T47D (cell line): ENCODE results near the gene CHRDL2.
"Not testable (repeated sequence)": the region's sequence is repeated elsewhere in the genome, so short reads cannot be mapped to it uniquely, and the experiment has no call there.

Experiments
- DNase-seq, 2 experiments: peaks; one replicate each; pipeline versions ENCODE4 v3.0.0 to v3.0.0-alpha.2; 2011 to 2012; ENCODE audit warnings: low read depth in 1 of 2, low spot score in 1 of 2
- JUND ChIP-seq: IDR thresholded peaks from 2 replicates; pipeline ENCODE4 v1.6.1; 2012; ENCODE audit warnings: low read depth
- in situ Hi-C: cut with HindIII; loops from 2 replicates; pipeline ENCODE4 v1.10.0; 2016; ENCODE audit warnings: low sequenced_read_pairs, low pct_unique_long_range_greater_than_20kb

The CHRDL2 gene

DNA sequence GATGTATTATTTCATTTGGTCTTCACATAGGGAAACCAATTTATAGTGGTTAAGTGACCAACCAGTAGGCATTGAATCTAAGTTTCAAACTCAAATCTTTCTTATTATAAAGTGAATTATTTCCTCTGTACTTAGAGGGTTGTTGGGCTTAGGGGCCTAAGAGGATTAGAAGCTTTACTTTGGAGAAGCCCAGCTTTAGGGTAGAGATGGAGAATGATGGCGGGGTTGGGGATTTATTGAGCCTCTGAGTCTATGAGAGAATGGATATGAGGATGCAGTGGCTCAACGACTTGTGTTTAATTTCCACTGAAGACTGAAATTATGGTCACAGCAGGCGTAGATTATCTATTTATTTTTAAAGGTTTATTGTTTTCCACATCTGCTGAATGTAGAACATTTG lies 55.5 kb downstream of the CHRDL2 start:
- DNase-seq = no peak
- no peak for TF ChIP-seq JUND
- in situ Hi-C loops = no loop called here

DNA sequence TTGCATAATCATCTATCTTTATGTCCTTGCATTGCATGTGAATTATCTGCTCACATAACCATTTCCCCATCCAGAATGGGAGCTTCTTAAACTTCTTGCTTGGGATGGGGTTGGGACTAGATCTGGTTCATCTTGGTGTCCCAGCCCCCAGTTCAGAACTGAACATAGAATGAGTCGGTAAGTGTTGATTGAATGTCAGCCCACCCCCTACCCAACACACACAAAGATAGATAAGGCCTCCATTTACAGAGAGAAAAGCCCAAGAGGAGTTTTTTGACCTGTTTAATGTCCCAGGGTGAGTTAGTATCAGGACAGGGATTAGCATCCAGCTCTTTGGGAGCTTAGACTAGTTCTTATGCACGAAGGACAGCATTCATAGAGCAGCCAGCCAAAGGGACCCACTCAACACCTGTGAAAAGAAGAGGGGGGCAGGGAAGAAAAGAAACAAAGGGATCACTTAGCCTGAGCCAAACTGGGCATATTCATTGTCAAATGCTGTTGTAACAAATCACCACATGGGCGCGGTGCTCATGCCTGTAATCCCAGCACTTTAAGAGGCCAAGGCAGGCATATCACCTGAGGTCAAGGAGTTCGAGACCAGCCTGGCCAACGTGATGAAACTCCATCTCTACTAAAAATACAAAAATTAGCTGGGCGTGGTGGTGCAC lies 57.4 kb downstream of the CHRDL2 start:
- no peak for TF ChIP-seq JUND
- in situ Hi-C loops = no loop called here
- DNase-seq = no peak

DNA sequence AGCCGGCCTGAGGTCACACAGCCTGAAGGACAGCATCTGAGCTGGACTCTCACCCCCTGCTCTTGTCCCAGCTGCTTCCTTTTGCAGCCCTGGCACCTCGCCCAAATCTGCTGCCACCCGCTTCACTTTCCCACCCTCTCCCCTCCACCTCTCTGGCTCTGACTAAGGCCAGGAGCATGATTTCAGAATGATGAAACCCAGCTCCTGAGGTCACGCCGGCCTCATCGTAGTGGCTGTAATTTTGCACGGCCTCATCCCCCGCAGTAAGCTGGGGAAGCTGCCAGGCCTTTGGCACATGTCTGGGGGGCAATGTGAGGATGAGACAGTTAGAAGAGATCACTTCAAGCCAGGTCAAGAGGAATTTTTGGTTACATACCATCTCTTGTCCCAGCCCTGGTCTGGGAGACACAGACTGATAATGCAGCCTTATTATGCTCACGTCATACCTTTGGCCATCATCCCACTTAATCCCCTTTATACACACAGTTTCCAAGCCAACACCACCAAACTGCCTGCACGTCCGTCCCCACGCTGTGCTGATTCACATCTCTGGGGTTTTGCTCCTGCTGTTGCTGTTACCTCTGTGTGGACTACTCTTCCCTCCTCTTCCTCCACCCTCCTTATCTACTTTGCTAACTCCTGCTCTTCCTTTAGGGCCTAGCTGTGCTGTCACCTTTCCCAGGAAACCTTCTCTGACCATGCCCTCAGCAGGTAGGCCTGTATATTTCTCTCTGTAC lies 58.1 kb downstream of the CHRDL2 start:
- TF ChIP-seq JUND = no peak
- in situ Hi-C loops = no loop called here

DNA sequence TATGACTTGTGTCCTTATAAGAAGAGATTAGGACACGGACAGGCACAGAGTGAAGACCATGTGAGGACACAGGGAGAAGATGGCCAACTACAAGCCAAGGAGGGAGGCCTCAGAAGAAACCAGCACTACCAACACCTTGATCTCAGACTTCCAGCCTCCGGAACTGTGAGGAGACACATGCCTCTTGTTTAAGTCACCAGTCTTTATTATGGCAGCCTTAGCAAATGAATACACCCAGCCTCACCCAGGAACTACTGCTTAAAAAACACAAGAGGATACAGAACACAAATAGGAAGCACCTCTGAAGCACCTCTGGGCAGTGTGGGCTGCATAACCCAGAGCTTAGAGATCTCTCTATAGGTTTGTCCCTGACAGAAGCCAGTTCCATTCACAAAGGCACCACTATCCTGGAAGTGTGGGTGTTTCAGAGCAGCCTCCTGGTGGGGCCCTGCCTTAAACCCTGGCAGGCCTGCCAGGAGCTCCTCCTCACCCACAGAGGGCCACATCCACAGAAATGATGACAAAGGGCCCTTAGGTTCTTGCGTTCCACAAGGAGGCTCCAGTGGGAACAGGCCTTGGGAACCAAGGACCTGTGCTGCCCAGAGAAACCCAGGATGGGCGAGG lies 58.8 kb downstream of the CHRDL2 start:
- DNase-seq = no peak
- in situ Hi-C loops = no loop called here
- no peak for TF ChIP-seq JUND

More for the DNA sequence above, 58.1 kb downstream of the CHRDL2 start:
- DNase-seq = no peak

DNA sequence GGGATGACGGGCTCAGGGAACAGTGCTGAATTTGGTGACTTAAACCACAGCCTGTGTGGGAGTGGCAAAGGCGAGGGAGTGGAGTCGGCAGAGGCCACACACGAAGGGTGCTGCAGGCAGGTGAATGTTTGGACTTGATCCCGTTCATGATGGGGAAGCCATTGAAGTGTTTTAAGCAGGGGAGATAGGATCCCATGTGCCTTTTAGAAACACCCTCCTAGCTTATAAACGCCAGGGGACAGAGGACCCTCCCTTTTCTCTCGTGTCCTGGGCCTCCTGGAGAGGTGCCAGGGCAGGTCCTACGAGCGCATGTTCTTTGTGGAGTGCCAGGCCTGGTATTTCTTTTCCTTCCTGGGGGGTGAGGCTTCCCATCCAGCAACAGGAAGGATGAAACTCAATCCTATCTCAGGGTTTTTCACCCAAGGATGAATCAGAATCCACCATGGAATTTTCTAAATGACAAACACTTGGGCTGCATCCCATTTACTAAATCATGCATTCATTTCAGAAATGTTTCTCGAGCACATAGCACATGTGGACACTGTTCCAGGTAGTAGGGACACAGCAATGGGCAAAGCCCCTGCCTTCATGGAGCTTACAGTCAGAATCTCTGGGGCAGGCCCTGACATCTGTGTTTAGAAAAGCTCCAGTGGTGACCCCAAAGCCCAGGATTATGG lies 59.6 kb downstream of the CHRDL2 start:
- in situ Hi-C loops = no loop called here
- TF ChIP-seq JUND = no peak
- DNase-seq = no peak

DNA sequence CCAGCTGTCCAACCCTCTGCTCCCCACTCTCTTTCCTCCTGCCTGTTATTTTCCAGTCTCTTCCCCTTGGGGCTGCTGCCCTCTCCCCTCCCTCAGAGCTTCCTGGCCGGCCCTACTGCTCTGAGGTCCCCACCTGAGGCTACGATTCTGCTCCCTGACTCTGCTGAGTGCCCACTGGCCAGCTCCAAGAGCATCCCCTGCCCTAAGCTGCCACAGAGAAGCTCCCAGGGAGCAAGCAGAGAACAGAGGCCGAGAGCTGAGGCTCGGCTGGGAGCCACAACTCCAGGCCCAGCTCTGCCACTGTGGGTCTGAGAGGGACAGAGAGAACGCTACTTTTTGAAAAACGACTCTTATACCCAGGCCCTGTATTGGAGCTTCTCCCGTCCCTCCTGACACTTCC lies 61.1 kb downstream of the CHRDL2 start:
- in situ Hi-C loops = no loop called here
- no peak for DNase-seq
- TF ChIP-seq JUND = no peak

DNA sequence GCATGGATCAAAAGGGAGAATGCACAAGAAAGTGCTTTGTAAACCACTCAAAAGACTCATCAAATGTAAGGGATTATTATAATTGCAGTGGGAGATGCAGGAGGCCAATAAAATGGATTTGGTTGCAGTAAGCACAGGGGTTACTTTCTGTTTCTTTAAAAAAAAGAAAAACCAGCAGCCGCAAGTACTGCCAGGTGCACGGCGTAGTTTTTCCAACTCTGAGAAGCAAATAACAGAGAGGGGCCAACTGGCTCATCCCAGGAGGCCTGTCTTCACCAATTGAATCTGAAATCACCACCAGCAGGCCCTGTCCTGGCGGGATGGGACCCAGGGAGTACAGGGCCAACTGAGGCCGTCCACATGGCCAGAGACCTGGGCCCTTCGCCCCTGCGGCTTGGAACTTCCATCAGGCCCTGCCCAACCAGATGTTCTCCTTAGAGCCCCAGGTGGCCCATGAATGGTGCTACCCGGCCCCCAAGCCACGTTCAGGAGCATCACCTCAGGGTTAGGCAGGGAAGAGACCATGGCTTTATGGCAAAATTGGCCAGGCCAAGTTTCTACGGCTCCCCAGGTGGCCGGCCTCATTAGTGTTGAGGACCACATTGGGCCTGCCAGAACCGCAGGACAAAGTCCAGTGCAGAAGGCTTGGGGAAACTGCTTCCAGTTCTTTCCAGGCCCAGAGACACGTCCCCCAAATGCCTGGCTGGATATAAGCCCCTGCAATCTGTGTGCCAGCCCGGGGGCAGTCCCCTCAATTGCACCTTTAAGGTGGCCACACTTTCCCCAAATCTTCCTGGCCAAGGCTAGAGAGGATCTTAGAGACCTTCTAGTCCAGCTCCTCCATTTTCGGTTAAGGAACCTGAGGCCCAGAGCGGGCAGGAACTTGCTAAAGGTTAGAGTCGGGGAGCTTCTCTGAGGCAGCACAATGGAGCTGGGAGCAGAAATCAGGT lies 61.7 kb downstream of the CHRDL2 start:
- no peak for TF ChIP-seq JUND
- DNase-seq = no peak
- in situ Hi-C loops = no loop called here

DNA sequence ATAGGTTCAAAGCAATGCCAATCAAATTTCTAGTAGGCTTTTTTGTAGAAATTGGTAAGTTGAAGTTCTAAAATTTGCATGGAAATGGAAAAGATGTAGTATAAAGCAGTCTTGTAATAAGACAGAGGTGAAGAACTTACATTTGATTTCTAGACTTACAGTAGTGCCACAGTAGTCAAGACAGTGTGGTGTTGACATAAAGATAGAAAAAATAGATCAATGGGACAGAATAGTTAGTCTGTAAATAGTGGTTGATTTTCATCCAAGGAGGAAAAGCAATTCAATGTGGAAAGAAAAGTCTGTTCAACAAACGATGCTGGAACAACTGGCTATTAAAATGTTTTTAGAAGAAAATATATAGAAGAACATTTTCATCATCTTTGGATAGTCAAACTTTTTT lies 67.9 kb downstream of the CHRDL2 start:
- TF ChIP-seq JUND = no peak
- no peak for DNase-seq
- in situ Hi-C loops = no loop called here

DNA sequence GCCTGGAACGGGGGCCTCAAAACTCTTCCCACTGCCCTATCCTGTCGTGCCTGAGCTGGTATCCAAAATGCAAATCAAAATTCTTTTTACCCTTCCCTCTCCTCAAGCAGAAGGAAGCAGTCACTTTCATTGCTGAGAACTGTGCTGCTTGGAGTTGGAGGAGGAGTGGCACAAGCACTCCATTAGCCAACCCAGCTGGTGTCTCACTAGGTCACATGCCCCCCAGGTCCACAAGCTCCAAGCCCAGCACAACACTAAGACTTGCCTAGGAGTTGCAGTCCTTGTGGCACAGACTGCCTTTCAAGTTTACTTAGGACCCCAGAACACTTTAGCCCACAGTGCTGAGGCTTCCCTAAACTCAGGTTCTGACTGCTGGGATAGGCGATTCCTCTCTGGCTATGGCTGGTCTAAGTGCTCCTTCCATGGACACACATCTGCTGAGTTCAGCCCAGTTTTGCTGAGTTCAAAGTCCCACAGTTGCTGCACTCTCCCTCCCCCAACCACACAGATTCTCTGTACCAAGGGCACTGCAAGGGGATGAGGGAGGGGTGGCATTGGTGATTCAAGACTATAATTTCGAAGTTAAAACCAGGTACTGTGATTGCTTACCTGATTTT lies 68.6 kb downstream of the CHRDL2 start:
- no peak for DNase-seq
- in situ Hi-C loops = no loop called here
- TF ChIP-seq JUND = no peak

DNA sequence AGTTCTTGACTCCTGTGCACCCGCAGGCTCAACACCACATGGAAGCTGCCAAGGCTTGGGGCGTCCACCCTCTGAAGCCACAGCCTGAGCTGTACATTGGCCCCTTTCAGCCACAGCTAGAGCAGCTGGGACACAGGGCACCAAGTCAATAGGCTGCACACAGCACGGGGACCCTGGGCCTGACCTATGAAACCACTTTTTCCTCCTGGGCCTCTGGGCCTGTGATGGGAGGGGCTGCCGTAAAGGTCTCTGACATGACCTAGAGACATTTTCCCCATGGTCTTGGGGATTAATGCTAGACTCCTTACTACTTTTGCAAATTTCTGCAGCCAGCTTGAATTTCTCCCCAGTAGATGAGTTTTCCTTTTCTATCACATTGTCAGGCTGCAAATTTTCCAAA lies 72.1 kb downstream of the CHRDL2 start:
- in situ Hi-C loops = not testable (repeated sequence)

DNA sequence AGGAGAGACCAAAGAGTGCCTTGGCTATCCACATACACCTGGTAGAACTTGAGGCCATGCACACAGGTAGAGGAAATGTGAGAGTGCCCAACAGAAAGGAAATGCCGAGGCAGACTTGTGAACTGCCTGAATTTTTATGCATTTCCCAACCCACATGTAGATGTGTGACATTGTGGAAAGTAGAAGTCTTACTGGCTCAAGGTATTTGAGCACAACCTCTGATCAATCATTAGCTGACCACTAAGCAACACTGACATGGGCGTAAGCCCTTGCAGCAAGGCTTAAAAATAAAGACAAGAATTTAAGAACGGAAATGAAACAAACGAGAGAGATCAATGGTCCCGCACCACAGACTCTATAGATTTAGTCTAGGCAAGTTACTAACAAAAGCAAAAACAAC lies 76.2 kb downstream of the CHRDL2 start:
- DNase-seq = no peak
- in situ Hi-C loops = no loop called here
- TF ChIP-seq JUND = no peak

More for the DNA sequence above, 72.1 kb downstream of the CHRDL2 start:
- DNase-seq = not testable (repeated sequence)
